HL-60 (cell line): Measurements from ENCODE around the gene CBLB.
A peak's percentile ranks its signal among the peaks of the same experiment; 100 is the strongest.

Experiments used
- CTCF ChIP-seq: IDR thresholded peaks from one replicate; pipeline ENCODE4 v1.5.1; 2011; ENCODE audit warnings: low read length, control low read depth, inconsistent platforms; ENCODE audit not compliant: insufficient read depth
- GABPA ChIP-seq: IDR thresholded peaks from 2 replicates; pipeline ENCODE4 v1.6.1; 2012; ENCODE audit warnings: low read depth
- POLR2AphosphoS5 ChIP-seq: IDR thresholded peaks from 2 replicates; pipeline ENCODE4 v1.6.1; 2012; ENCODE audit warnings: low read depth
- SPI1 ChIP-seq: IDR thresholded peaks from 2 replicates; pipeline ENCODE4 v1.6.1; 2012; ENCODE audit warnings: low read depth, mild to moderate bottlenecking, borderline replicate concordance
- TF ChIP-seq, protein P1 (sequence below): IDR thresholded peaks from 2 replicates; pipeline ENCODE4 v1.6.1; 2012; ENCODE audit warnings: low read depth; ENCODE audit not compliant: insufficient replicate concordance

- TF ChIP-seq CTCF, result no peak
- TF ChIP-seq POLR2AphosphoS5, result no peak
- TF ChIP-seq SPI1, result peak; percentile 52; the same call in 1 of the 2 replicates
- TF ChIP-seq, protein P1, sequence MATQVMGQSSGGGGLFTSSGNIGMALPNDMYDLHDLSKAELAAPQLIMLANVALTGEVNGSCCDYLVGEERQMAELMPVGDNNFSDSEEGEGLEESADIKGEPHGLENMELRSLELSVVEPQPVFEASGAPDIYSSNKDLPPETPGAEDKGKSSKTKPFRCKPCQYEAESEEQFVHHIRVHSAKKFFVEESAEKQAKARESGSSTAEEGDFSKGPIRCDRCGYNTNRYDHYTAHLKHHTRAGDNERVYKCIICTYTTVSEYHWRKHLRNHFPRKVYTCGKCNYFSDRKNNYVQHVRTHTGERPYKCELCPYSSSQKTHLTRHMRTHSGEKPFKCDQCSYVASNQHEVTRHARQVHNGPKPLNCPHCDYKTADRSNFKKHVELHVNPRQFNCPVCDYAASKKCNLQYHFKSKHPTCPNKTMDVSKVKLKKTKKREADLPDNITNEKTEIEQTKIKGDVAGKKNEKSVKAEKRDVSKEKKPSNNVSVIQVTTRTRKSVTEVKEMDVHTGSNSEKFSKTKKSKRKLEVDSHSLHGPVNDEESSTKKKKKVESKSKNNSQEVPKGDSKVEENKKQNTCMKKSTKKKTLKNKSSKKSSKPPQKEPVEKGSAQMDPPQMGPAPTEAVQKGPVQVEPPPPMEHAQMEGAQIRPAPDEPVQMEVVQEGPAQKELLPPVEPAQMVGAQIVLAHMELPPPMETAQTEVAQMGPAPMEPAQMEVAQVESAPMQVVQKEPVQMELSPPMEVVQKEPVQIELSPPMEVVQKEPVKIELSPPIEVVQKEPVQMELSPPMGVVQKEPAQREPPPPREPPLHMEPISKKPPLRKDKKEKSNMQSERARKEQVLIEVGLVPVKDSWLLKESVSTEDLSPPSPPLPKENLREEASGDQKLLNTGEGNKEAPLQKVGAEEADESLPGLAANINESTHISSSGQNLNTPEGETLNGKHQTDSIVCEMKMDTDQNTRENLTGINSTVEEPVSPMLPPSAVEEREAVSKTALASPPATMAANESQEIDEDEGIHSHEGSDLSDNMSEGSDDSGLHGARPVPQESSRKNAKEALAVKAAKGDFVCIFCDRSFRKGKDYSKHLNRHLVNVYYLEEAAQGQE, result peak; percentile 19
- no peak for TF ChIP-seq GABPA
These were observed 103.5 kb downstream of the CBLB start for GRCh38 chr3:105765308-105765639.
